ENCODE measurements around the gene BPTF.
"Not testable (repeated sequence)": the region's sequence is repeated elsewhere in the genome, so short reads cannot be mapped to it uniquely, and the experiment has no call there.

The BPTF gene

GRCh38 chr17:68018493-68018892 lies 193.2 kb downstream of the BPTF start:
- not testable (repeated sequence) for FAIRE-seq

- no peak for FAIRE-seq
Observed at GRCh38 chr17:68019336-68019674, 194.0 kb downstream of the BPTF start.

- no peak for FAIRE-seq
Observed at GRCh38 chr17:68019675-68020408, 194.5 kb downstream of the BPTF start.

- FAIRE-seq, result no peak
Observed at GRCh38 chr17:68020409-68020756, 195.1 kb downstream of the BPTF start.

- not testable (repeated sequence) for FAIRE-seq
Observed at GRCh38 chr17:68020791-68021190, 195.5 kb downstream of the BPTF start.

GRCh38 chr17:68021963-68022362 lies 196.7 kb downstream of the BPTF start:
- FAIRE-seq, result no peak

GRCh38 chr17:68022547-68022946 lies 197.2 kb downstream of the BPTF start:
- FAIRE-seq, result not testable (repeated sequence)

GRCh38 chr17:68029512-68030215 lies 204.4 kb downstream of the BPTF start:
- no peak for FAIRE-seq
